GM19438 (cell line): Measurements from ENCODE around the gene TUBB4B.
A peak's percentile ranks its signal among the peaks of the same experiment; 100 is the strongest.
"Not testable (repeated sequence)": the region's sequence is repeated elsewhere in the genome, so short reads cannot be mapped to it uniquely, and the experiment has no call there.

Experiments used
- ATAC-seq: cut with Tn5 transposase; IDR thresholded peaks from one replicate; pipeline ENCODE4 v1.9.1; 2021; ENCODE audit warnings: low read depth; ENCODE audit not compliant: unreplicated experiment

The TUBB4B gene

DNA sequence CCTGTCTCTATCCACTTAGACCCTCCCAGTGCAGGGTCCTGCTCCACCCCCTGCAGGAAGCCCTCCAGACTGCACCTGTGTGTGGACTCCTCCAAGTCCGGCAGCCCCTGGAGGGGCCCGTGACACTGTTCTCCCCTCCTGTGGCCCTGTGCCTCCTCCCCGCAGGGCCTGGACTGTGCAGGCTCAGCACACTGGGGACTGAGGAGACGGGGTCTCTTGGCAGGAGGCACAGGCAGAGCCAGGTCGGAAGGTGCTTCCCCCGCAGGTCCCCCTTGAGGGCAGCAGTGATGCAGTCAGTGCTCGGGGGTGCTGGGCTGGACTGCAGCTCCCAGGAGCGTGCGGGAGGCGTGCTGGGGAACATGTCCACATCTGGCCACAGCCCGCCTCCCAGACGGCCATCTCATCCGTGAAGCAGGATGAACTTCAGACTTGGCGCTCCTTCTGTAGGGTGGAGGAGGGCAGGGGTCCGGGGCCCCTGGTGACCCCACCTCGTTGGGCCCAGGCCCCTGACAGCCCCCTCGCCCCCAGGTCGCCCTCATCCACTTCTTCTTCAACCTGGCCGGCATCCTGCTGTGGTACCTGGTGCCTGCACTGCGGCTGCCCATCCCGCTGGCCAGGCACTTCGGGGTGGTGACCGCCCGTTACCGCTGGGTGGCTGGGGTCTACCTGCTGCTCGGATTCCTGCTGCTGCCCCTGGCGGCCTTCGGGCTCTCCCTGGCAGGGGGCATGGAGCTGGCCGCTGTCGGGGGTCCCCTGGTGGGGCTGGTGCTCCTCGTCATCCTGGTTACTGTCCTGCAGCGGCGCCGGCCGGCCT lies 5.5 kb upstream of the TUBB4B start:
- ATAC-seq, result no peak

DNA sequence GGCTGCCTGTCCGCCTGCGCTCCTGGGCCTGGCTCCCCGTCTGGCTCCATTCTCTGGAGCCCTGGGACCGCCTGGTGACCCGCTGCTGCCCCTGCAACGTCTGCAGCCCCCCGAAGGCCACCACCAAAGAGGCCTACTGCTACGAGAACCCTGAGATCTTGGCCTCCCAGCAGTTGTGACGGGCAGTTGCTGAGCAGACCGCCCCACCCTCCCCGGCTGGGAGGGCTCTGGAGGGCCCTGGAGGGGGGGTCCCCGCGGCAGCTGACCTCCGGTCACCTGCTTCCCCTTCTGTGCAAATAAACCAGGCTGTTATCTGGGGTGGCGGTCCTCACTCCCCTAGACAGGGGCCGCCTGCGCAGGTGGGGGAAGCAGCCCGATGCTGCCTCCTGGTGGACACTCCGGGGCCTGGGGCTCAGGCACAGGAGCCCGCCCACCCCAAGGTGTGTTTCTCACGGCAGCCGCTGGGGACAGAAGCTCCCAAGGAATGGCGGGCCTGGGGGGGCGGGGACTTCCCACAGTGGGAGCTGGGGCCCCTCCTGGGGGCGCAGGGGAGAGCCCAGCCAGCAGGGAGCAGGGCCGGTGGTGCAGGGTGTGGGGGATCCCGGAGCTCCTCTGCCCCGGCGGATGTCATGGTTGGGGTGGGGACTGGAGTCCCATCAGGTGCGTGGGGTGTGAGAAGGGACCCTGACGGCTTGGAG lies 4.7 kb upstream of the TUBB4B start:
- ATAC-seq, result no peak

DNA sequence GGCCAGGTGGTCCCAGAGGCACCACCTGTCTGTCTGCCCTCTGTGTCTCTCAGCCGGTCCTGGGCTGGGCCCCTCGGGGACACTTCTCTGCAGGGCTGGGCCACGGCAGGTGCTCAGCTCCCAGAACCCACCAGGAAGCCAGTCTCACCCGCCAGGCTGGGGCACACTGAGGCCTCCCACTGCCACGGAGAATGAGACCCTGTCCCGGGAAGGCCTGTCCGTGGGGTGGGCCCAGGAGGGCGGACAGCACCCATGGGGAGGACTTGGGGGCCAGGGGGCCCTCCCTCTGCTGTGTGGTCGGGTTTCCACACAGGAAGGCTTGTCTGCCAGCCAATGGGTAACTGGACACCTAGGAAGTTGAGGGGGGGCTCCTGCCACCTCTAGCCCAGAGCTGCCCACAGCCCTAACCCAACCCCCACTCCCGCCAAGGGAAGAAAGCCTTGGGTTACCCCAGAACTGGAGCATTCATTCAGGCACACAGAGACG lies 4.1 kb upstream of the TUBB4B start:
- no peak for ATAC-seq

DNA sequence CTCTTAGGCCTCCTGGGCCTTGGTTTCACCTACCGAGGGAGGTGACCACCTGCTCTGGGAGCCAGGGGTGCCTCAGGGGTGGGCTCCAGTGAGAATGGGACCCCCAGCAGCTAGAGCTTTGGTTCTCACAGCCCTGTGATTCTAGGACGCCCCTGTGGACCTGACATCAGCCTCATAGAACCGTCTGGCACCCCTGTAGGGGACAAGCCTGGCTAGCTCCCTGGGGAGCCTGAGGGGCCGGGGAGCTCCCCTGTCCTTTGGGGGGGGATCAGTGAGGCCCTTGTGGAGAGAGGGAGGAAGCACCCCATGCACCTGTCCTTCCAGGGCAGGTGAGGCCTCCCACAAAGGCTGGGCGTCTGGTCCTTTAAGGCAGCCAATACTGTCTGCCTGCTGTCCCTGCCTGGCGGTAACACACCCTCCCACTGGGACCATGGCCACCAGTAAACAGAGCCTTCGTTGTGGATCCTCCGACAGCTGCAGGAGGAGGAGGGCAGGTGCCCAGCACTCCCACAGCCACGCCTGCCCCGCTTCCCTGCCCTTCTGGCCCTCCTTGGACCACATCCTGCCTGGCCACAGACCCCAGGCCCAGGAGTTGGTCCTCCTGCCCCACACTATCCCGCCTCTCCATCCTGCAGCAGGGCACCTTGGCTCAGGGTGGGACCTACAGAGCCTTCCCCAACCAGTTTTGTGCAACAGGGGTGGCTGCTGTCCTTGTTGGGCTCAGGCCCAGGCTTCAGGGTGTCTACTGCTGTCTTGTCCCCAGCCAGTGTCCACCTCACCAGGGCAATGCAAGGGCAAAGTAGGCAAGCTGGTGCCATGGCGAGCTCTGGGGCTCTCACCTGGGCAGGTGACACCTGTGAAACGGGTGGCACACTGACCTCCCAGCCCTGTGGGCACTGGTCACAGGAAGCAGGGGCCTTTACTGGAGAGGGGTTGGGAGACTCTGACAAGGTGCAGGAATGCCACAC lies 3.0 kb upstream of the TUBB4B start:
- no peak for ATAC-seq

DNA sequence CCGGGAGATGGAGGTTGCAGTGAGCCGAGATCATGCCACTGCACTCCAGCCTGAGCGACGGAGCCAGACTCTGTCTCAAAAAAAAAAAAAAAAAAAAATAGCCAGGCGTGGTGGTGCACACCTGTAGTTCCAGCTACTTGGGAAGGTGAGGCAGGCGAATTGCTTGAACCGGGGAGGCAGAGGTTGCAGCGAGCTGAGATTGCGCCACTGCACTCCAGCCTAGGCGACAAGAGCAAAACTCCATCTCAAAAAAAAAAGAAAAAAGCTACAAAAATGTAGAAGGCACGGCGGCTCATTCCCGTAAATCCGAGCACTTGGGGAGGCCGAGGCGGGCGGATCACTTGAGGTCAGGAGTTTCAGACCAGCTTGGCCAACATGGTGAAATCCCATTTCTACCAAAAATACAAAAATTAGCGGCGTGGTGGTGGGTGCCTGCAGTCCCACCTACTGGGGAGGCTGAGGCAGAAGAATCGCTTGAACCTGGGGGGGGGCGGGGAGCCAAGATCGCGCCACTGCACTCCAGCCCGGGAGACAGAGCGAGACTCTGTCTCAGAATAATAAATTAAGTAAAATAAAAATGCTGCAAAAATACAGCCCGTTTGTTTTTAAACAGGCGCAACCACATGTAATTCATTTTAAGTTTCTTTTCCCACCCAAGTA lies 1.4 kb upstream of the TUBB4B start:
- ATAC-seq, result not testable (repeated sequence)

DNA sequence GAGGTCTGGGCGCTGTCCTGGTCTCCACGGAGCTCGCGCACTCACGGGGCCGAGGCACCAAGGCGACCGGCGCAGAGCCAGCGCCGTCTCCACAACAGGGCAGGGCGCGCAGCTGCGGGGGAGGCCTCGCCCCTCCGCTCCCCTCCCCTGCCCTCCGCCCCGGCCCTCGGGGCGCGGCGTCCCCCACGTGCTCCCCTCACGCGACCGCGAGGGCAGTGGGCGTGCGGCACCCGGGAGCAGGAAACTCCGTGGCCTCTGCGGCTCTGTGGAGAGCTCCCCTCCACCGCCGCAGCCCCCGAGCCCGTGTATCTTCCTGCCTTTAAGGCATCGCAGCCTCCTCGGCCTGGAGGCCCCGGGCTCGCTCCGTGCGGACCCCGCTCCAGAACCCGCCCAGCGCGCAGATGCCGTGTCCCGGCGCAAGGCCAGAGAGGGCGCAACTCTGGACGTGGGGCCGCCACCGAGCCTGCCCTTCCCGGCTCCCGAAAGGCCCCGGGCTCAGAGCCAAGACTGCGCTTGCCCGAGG lies 708 bp upstream of the TUBB4B start:
- peak; percentile 28 for ATAC-seq

DNA sequence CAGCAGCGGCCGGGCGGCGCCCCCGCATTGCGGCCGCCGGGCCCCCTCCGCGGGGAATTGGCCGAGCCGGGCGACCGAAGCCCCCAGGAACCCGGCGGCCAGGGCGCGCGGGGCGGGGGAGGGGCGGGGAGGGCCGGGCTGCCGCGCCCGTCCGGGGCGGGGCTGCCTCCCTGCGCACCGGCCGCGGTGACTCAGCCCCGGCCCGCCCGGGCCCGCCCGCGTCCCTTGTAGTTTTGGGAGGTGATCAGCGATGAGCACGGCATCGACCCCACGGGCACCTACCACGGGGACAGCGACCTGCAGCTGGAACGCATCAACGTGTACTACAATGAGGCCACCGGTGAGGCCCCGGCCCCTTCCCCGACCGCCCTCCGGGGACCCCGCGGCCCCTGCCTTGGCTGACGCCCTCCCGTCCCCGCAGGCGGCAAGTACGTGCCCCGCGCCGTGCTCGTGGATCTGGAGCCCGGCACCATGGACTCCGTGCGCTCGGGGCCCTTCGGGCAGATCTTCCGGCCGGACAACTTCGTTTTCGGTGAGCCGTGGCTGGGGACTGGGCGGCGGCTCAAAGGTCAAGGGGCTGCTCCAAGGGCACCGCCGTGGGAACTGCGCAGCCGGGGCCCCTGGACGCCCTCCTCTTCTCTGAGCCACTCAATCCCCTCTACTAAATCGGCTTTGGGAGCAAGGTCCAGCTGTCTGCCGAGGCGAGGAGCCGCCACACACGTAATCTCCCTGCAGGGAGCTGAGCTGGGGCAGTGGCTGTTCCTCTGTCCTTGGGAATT lies 592 bp downstream of the TUBB4B start:
- ATAC-seq, result peak; percentile 8

DNA sequence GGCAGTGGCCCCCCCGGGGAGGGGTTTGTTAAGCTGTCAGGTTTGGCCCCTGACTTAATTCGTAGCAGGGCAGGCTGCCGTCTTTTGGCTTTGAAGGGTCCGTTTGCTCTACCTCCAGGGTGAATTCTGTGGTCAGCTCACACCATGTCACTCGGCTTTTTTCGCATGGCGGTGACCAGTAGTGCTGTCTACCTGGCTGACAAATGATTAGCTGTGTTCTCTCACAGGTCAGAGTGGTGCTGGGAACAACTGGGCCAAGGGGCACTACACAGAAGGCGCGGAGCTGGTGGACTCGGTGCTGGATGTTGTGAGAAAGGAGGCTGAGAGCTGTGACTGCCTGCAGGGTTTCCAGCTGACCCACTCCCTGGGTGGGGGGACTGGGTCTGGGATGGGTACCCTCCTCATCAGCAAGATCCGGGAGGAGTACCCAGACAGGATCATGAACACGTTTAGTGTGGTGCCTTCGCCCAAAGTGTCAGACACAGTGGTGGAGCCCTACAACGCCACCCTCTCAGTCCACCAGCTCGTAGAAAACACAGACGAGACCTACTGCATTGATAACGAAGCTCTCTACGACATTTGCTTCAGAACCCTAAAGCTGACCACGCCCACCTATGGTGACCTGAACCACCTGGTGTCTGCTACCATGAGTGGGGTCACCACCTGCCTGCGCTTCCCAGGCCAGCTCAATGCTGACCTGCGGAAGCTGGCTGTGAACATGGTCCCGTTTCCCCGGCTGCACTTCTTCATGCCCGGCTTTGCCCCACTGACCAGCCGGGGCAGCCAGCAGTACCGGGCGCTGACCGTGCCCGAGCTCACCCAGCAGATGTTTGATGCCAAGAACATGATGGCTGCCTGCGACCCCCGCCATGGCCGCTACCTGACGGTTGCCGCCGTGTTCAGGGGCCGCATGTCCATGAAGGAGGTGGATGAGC lies 1.4 kb downstream of the TUBB4B start:
- ATAC-seq, result no peak

DNA sequence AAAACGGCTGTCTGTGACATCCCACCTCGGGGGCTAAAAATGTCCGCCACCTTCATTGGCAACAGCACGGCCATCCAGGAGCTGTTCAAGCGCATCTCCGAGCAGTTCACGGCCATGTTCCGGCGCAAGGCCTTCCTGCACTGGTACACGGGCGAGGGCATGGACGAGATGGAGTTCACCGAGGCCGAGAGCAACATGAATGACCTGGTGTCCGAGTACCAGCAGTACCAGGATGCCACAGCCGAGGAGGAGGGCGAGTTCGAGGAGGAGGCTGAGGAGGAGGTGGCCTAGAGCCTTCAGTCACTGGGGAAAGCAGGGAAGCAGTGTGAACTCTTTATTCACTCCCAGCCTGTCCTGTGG lies 2.2 kb downstream of the TUBB4B start:
- not testable (repeated sequence) for ATAC-seq

DNA sequence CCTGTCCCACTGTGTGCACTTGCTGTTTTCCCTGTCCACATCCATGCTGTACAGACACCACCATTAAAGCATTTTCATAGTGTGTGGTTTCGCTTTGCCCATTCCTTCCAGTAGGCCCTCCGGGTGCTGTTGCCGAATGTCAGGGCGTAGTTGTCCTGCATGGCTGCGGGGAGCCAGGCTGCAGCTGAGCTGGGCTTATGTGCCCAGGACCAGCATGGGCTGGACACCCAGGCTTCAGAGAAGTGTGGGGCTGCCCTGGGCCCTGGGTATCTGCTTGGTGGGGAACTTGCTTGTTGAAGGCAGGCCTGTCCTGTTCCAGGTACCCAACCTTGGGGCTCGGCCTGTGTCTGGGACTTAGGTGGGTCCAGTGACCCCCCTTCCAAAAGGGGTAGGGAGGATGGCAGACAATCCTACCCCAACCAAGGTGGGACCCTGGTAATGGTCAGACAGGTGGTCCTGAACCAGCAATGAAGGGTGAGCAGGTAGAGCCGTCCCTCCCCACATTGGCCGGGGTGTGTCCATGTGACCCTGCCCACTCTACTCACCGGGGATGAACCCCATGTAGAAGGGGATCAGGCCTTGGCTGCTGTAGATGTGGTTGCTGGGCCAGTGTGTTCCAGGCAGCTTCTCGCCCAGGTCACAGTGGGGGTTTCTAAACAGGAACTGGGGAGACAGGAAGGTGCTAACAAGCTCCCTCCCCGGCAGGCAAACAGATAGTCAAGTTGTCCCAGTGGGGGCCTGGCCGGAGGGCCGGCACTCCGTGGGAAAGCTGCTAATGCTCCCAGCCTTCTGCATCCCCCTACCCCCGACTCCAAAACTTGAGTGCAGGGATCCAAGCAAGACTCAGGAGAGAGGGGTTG lies 2.8 kb downstream of the TUBB4B start:
- ATAC-seq, result no peak

DNA sequence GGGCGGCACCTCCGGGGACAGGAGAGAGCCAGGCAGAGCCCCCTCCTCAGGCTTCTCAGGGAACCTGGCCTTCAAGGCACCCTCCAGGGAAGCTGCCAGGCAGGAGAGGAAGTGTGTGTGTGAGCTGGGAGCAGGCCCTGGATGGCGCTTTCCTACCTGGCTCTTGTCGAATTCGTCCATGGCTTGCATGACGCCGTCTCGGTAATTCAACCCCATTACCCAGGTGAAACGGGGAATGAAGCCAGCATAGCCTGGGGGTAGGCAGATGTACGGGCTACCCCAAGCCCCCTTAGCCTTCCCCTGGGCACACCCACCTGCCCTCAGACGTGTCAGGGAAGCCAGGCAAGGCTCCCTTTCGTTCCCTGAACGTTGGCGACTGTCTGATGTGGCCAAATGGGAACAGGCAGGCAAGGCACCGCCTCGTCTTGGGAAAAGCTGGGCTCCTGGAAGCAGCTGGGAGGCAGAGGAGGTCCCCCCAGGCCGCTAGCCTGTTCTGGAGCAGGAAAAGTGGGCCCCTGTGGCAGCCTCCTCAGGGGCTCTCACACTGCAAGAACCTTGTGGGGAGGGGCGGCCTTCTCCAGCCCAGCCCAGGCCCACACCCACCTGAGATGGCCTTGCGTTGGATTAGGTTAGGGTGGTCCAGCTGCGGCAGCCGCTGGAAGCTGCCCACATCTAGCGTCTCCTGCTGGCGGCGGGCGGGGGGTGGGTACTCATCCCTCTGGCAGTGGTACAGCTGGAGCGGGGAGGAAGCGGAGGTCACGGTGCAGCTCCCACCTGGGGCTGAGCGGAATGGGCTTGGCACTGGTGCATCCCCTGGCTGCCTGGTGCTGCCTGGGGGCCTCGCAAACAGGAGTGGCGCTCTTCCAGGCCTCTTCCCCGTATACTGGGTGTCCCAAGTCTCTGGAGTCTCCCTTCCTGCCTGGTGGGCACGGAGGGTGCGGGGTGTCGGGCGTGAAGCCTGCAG lies 3.7 kb downstream of the TUBB4B start:
- ATAC-seq, result no peak

DNA sequence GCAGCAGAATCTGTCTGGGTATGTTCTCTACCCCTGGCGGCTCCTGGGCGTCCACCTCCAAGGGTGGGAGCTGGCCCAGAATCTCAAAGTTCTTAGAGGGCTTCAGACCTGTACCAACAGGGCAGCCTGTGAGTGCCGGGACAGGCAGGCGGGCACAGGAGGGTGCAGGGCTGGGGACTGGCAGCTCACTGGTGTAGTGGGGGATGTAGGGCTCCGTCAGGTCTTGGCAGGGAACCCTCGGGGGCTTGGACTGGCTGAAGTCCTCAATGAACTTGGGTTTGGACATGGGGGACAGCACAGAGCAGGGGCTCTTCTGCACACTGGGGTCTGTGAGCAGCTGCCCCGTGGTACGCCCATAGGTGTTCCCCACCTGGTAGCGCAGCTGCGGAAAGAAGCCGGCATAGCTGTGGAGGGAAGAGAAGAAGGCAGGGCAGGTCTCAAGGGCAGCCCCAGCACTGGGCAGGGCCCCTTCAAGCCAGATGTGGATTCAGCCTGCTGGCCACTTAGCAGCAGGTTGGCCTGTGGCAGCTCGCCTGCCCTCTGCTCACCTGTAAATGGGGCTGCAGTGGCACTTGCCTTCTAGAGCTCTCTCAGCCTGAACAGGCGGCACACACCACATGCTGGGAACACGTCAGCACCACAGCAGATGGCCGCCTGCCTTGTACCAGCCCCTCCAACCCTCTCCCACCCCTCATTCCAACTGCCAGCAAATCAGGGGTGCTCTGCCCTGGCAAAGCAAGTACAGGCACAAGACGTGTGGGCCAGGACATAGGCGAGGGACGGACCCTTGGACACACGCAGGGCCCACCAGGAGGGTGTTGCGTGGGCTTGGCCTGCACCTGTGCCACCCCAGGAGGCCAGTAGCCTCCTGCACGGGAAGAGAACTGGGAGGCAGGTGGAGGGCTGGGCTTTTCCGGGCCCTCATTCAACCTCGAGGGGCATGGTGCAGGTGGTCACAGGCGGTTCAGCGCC lies 4.6 kb downstream of the TUBB4B start:
- ATAC-seq, result no peak

DNA sequence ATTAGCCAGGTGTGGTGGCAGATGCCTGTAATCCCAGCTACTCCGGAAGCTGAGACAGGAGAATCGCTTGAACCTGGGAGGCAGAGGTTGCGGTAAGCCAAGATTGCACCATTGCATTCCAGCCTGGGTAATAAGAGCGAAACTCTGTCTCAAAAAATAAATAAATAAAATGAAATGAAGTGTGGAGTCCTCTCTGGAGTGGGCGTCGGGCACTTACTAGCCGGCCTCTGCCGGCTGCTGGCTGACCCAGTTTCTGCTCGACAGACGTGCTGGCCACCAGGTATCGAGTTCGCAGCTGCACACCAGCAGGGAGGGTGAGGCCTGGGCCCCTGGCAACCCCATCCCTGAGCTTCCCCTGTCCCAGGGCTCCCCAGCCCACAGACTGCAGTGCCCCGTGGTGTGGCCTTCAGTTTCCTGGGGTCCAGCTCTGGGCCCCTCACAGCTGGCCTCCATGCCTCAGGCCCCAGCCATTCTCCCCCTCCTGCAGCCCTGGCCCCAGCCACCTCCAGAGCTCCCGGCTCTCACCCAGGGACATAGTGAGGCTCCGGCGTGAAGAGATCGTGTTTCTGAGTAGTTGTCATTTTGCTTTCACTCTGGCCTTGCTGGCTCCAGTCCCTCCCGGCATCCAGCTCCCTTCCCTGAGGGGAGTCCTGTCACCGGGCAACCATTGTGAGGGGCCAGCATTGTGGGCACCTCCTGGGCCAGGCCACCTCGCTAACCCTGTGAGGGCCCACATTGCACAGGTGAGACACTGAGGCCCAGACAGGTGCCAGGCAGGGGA lies 6.2 kb downstream of the TUBB4B start:
- ATAC-seq, result no peak

DNA sequence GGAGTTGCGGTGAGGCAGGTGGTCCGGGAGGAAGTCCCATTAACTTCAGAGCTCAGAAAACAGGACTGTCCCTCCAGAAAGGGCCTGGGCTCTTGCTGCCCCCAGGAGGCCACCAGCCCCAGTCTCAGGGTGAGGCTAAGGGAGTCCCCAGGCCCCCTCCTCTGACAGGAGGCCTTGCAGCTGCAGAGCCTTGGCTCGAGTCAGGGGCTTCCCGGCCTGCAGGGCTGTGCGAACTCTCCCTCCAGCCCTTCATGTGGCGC lies 6.8 kb downstream of the TUBB4B start:
- no peak for ATAC-seq
